ENCODE measurements around the gene TTN.

DNA sequence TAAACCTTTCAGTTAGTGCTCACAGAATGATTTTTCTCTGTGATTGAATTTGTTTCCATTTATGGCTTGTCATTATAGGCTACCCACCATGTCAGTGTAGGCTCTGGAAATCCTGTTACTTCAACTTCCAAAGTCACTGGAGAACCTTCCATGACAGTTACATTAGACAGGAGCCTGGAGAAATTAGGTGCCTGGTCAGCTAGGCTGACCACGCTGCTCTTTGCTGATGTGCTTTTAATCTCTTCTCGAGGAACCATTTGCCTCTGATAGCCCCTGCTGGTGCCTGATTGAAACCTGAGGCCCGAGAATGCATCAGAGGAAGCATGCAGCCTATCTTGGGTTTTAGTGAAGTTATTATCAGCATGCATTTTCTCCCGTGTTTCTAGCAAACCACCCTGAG, 29.6 kb upstream of the TTN start:
- TF ChIP-seq POLR2A (IDR thresholded peaks at IDR 0.05) = no peak
- TF ChIP-seq, protein P1, sequence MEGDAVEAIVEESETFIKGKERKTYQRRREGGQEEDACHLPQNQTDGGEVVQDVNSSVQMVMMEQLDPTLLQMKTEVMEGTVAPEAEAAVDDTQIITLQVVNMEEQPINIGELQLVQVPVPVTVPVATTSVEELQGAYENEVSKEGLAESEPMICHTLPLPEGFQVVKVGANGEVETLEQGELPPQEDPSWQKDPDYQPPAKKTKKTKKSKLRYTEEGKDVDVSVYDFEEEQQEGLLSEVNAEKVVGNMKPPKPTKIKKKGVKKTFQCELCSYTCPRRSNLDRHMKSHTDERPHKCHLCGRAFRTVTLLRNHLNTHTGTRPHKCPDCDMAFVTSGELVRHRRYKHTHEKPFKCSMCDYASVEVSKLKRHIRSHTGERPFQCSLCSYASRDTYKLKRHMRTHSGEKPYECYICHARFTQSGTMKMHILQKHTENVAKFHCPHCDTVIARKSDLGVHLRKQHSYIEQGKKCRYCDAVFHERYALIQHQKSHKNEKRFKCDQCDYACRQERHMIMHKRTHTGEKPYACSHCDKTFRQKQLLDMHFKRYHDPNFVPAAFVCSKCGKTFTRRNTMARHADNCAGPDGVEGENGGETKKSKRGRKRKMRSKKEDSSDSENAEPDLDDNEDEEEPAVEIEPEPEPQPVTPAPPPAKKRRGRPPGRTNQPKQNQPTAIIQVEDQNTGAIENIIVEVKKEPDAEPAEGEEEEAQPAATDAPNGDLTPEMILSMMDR (IDR thresholded peaks at IDR 0.05) = no peak

Data from esophagus squamous epithelium (tissue), 4 donors.